ENCODE data around the gene ICAM4. TPM values are rescaled to one million over a fixed set of nuclear protein-coding genes. Genes with fewer than 3 reads are reported as not detected.

Gene ICAM4
- total and polyA plus RNA-seq, 2 of the 13 experiments (the other 11 are each of a cell fraction or from before 2014, with no cell fraction given), result 2.9 to 4.0 TPM

DNA sequence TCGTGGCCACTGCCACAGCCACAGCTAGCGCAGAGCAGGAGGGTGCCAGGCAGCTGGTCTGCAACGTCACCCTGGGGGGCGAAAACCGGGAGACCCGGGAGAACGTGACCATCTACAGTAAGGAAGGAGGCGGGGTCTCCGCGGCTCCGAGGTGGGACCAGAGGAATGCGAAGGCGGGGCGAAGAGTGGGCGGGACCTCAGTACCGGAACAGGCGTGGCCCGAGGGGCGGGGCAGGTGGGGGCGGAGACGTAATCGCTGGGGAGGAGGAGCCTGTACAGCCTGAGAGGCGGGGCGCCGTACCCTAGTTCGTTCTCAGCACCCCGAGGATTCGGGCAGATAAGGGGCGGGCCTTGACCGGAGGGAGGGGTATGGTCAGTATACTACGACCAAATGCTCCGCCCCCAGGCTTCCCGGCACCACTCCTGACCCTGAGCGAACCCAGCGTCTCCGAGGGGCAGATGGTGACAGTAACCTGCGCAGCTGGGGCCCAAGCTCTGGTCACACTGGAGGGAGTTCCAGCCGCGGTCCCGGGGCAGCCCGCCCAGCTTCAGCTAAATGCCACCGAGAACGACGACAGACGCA lies 5.5 kb downstream of the ICAM4 start (continued):
- TF ChIP-seq TAF1 (CRISPR knock-in tag; IDR thresholded peaks at IDR 0.05), result 0 out of 2 replicates have a peak, but pooled peaks have one; percentile 8

DNA sequence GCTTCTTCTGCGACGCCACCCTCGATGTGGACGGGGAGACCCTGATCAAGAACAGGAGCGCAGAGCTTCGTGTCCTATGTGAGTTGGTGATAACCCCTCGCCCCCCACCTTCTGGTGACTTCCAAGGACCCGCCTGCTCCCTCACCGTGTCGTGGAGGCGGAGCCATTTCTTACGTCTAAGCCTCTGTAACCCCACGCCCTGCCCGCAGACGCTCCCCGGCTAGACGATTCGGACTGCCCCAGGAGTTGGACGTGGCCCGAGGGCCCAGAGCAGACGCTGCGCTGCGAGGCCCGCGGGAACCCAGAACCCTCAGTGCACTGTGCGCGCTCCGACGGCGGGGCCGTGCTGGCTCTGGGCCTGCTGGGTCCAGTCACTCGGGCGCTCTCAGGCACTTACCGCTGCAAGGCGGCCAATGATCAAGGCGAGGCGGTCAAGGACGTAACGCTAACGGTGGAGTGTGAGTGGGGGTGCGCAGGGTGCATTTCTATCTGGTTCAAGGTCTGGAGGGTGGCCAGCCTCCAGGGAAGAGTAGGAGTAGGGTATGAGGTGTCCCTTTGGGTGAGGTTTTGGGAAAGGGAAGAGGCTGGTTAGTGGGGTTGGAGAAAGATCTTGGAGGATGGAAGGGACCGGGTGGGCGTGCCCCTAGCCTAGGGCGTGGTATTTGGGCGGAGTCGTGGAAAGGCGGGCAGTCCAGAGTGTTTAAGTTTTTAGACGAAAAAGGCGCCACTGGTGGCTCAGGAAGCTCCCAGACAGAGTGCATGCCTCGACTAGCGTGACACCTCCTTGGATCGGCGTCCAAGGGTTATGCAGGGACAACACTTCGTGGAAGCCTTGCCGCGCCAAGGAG lies 6.3 kb downstream of the ICAM4 start:
- no peak for FAIRE-seq
- peak; percentile 35; the same call in 1 of the 2 replicates for TF ChIP-seq ZBTB38 (CRISPR knock-in tag; IDR thresholded peaks at IDR 0.05)
- TF ChIP-seq ZKSCAN8 (CRISPR knock-in tag; IDR thresholded peaks at IDR 0.05; ENCODE audit: borderline replicate concordance), result no peak
- Histone ChIP-seq H3K4me3 (replicated peaks in 1 of 3; ENCODE audit: insufficient read depth in 1 of 3, low read depth in 2 of 3, low read length in 3 of 3) (no peak overlapping the region; a peak in 1 of 6 replicates), H3K36me3 (replicated peaks in 1 of 2; ENCODE audit: control insufficient read depth in 1 of 2, insufficient read depth in 2 of 2, low read length in 2 of 2) (no peaks in the 10 kb centered on the region), H2AFZ (ENCODE audit: low read length) (no peak overlapping the region), H4K20me1 (ENCODE audit: insufficient read depth, low read length) (no peaks in the 10 kb centered on the region), H3K4me2 (ENCODE audit: low read depth, low read length) (no peak overlapping the region; the same call in 1 of the 2 replicates), H3K79me2 (ENCODE audit: insufficient read depth, low read length) (no peaks in the 10 kb centered on the region), H3K9ac (ENCODE audit: insufficient read depth, low read depth, low read length) (no peak overlapping the region), H3K4me1 (ENCODE audit: insufficient read depth, low read length) (peaks cover 57% of the 10 kb centered on the region), H3K27ac (ENCODE audit: extremely low read length, insufficient read depth, low read length) (no peak overlapping the region), H3K27me3 (ENCODE audit: control insufficient read depth in 1 of 2, insufficient read depth in 2 of 2, low read length in 2 of 2) (peaks cover 0 to 20% of the 10 kb centered on the region in 2 experiments; a peak in 3 of 5 replicates), H3K9me3 (ENCODE audit: low read length) (no peaks in the 10 kb centered on the region)
- CTCF ChIA-PET (ENCODE audit: low intra/inter-chr PET ratio, low total read pairs), result no interaction called here
- no peak for ATAC-seq
- BruUV-seq (replicated peaks), result no TSS peak
- intact Hi-C loops (cut with micrococcal nuclease; ENCODE audit: unreplicated experiment), result loop anchor here (2.0 kb wide), 1 partner anchor 40 kb away; the partner anchor contains the start of gene RAVER1
- in situ Hi-C loops (cut with HindIII; ENCODE audit: extremely low pct_ligation_motif_present, low pct_unique_long_range_greater_than_20kb), result no loop called here
- POLR2A ChIA-PET, result no interaction called here
- no peak for DNase-seq (ENCODE audit: low spot score)
- 95% methylated on average over 52 of the region's 56 CpGs for WGBS (ENCODE audit: low lambda C conversion rate)
